HG02884 (cell line): Measurements from ENCODE around the gene UVRAG.

Source experiments
- ATAC-seq: cut with Tn5 transposase; IDR thresholded peaks from one replicate; pipeline ENCODE4 v1.9.1; 2021; ENCODE audit warnings: mild to moderate bottlenecking, moderate library complexity; ENCODE audit not compliant: unreplicated experiment

The UVRAG gene

DNA sequence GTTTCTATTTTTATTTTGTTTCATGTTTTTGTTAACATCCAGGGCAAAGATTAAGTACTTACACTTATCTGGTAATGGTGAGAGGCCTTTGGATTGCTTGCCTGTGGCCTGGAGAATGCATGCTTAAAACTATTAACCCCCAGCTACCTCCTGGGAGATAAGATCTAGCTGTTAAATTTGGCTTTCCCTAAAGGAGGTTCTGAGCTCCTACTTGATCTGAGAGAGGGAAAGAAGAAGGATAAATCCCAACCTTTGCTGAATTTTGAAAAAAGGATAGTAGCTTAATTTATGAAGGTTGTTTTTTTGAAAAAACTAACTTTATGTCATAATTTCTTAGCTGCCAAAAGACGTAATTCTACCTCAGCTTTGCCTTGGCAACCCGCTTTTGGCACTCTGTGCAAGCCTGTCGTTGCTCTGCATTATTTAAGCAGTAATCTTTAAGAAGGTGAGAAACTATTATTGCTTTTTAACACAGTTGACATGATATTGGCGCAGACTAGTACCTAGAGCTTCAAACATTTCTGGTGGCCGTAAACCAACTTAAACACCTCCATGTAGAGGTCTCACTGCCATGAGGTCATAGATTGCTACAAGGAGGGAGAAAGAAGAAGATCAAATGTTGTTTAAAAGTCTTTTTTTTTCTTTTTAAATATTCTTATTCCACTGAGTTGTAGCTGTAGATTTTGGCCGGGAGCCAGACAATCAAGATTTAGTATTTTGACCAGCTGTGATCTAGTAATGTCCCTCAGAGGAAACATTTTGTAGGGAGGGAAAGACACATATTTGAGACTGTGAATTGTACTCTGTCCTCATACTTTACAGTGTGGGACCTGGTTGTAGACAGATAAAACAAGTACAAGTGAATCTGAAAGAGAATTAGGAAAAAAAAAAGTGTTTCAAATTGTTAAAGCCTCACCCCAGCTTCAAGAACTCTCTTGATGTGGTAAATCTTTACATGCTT, 316.9 kb downstream of the UVRAG start:
- no peak for ATAC-seq

DNA sequence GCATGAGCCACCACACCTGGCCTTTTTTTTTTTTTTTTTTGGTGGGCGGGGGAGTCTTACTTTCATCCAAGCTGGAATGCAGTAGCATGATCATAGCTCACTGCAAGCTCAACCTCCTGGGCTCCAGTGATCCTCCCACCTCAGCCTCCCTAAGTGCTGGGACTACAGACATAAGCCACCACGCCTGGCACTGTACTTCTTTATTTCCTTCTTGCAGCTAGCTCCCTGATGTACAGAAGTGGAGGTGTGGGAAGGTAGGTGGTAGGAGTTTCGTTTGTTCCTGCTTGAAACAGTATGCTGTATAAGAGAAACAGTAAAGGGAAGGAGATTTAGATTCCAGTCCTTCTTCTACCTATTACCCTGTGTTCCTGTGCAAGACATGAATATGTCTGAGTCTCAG, 319.2 kb downstream of the UVRAG start:
- no peak for ATAC-seq

DNA sequence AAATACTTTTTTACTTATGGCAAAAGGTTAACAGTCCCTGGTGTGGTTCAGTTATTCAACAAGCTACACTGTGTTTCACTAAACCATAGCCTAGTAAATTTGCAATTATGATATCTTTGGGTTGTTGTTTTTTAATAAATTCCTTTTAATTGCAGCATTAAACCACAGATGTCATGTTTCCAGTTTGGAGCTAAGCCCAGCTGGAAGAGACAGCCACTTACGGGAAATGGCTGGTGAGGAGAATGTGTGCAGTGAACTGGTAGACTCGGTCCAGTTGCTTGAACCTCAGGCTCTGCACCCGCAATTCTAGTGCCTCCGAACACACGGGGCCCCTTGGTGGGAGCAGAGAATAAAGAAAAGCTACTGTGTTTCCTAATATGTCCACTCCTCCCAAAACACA, 320.5 kb downstream of the UVRAG start:
- ATAC-seq, result no peak

DNA sequence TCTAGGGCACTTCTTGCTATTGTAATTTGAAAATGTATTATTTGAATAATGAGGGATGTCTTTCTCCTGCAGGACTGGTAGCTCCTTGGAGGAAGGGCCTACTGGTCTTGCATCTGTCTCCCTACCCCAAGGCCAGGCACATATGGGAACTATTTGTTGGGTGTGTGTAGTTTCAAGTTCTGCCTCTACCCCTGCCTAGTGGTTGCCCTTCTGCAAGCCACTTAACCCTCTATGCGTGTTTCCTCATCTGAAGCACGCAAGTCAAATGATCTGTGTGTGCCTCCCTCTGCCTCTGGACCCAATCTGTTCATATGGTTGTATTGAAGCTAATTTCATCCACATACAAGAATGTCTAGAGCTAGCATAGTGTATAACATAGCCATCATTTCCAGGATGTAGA, 324.3 kb downstream of the UVRAG start:
- ATAC-seq, result no peak

DNA sequence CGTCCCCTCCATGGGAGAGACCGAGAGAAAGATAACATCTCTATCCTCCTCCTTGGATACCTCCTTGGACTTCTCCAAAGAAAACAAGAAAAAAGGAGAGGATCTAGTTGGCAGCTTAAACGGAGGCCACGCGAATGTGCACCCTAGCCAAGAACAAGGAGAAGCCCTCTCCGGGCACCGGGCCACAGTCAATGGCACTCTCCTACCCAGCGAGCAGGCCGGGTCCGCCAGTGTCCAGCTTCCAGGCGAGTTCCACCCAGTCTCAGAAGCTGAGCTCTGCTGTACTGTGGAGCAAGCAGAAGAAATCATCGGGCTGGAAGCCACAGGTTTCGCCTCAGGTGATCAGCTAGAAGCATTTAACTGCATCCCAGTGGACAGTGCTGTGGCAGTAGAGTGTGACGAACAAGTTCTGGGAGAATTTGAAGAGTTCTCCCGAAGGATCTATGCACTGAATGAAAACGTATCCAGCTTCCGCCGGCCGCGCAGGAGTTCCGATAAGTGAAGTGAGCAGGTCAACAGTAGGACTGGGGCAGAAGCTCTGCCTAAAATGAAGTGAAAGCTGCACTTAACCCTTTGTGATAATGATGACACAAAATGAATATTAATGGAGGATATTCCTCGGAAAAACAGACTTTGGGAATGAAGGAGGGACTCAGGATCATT, 326.0 kb downstream of the UVRAG start:
- ATAC-seq, result no peak

DNA sequence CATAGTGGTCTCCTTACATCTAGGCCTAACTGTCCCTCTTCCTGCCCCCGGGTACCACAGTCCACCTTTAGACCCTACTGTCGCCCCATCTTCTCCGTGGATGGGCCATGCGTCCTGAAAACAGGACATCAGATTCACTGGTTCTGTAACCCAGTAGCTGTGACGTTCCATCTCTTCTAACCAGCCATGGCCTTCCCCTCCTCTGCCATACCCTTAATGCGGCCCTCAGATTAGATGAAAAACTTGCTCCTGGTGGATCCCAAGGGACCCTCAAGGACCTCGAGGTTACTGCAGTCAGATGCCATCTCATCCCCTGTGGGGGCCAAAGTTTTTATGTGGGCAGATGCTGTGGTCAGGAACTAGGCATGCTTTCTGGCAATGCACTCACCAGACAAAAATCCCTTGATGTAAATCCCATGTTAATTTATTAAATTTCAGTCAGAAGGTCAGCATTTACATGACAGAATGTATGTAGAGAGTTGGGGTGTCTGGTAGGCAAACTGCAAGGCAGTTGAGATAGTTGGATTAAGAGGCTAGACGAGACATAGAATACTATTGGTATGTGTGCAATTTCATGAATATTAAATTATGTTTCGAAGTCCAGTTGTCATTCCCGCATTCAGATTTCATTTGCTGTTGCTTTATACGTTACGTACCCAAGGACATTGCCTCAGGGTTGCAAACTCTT, 327.0 kb downstream of the UVRAG start:
- no peak for ATAC-seq

DNA sequence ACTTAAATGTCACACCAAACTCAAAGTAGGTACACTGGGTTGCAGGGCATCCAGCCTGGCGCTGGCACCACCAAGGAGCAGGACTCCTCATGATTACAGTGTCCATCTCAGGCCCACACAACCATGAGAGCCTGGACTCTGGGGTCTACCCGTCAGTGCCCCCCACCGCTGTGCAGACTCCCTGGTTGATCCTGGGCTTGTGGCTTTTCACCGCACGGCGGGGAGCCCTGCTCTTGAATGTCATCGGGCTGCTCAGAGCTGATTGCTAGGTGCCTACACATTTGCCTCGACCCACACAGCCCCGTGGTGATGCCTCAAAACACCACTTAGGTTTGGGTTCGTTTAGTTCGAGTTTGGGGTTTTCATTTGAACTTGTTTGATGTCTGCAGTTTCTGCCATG, 328.3 kb downstream of the UVRAG start:
- ATAC-seq, result no peak

DNA sequence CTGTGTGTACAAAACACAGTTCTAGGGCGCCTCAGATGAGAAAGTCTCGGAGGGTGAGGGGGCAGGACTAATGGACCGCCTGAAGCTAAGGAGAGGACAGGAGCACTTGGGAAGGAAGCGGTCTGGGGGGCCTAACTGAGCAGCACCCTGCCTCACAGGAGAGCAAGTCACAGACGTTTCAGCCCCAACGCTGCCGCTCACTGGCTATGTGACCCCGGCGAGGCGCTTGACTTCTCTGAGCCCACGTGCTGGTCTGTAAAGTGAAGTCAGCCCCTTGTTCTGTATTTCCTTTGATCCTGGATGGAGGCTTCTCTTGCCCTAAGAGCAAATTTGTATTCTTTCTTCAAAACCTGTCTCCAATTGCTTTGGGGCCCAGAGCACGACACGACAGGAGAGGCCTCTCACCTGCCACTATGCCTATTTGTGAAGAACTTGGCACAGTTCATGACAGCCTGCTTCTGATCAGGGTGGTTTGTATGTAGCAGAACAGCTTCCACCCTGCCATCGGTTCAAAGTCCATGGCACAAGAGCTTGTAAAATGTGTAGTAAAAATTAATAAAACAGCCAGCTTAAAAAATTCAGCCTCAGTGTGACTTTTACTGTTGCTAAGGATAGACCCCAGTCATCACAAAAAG, 332.2 kb downstream of the UVRAG start:
- no peak for ATAC-seq

DNA sequence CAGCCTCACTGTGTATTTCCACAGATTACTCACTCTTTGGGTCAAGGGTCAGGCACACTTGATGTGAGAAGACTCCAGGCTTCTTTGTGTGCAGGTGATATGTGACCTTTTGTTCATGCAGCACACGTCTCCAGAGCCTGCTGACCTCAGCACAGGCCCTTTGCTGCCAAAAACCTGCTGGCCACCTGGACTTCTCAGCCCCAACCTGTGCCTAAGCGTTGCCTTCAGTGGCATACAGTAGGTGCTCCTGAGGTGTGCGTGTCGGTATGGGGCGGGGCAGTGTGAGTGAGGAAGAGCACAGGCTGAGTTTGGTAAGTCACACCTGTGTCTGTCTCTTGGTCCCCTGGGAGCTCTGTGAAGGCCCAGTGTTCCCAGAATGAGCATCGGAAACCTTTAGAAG, 333.2 kb downstream of the UVRAG start:
- no peak for ATAC-seq

DNA sequence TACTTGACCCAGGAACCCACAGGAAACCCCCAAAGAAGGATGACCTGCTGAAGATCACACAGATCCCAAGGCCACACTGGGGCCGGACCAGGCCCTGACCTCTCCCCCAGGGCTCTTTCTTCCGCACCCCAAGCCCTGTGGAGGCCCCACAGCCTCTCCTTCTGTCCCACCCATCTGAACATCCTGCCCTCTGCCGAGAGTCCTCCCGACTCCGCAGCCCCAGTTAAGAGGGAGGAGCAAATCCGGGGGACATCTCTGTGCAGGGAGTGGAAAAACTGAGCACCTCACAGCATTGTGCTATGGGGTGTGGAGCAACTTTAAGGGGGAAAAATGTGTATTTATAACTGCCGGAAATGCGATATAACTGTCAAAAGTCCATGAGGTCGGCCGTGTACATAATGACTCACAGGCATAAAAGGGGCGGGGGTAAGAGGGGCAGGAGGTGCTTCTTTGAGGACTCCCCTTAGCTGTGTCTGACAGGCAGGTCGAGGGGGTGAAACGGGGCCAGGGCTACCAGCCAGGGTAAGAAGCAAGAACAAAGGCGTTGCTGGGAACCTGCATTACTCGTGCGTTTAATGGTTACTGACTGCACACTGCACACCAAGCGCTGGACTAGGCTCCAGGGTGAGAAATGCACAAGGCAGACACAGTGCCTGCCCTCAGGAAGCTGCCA, 334.1 kb downstream of the UVRAG start:
- no peak for ATAC-seq

DNA sequence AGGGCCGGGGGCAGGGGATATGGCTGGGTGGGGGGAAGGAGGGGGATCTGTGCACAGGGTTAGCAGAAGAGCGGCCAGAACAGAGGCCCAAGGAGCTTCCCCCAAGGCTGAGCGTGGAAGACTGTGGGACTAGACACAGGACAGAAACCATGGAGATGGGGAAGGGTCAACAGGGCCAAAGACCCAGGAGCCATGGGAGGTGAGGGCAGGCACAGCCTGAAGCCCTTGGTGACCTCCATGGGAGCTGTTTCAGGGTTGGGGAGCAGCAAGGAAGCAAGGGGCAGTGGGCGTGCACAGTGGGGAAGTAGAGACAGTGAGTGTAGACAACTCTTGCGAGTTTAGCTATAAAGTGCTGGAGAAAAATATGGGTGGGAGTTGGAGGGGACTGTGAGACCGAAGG, 334.7 kb downstream of the UVRAG start:
- ATAC-seq, result no peak

DNA sequence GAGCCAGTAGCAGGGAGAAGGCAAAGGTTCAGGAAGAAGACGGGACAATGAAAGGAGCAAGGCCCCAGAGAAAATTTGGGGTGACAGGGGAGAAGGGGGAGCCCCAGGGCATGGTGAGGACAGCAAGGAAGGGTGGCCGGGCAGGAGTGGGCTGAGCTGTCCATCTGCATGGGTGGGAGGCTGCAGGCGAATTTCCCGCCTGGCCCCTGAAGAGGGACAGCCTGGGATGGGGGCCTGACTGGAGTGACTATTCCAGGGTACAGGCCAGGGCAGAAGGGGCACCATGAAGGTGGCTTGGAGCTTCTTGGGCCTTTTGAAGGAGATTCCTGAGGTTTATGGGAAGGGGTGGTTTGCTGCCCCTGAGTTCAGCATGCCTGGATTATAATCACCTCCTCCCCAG, 335.1 kb downstream of the UVRAG start:
- ATAC-seq, result no peak

DNA sequence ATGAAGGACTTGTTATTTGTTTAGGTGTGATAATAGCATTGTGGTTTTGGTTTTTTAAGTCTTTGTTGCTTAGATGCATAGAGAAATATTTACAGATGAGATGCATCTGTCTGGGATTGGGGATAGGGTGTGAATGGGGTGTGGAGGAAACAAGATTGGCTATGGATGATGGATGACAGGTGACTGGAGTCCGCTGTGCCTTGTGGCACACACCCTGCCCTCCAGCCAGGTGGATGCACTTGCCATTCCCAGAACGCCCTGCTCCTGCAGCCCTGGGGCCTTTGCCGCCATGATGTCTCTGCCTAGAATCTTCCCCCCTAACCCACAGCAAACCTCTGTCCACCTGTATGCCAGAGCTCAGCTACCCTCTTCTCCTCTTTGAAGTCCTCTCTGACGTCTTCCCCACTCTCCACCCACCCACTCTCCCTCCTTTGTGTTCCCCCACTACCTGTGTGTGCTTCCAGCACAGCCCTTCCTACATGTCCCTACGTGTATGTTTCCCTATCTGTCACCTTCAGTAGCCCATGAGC, 336.6 kb downstream of the UVRAG start:
- ATAC-seq, result no peak

DNA sequence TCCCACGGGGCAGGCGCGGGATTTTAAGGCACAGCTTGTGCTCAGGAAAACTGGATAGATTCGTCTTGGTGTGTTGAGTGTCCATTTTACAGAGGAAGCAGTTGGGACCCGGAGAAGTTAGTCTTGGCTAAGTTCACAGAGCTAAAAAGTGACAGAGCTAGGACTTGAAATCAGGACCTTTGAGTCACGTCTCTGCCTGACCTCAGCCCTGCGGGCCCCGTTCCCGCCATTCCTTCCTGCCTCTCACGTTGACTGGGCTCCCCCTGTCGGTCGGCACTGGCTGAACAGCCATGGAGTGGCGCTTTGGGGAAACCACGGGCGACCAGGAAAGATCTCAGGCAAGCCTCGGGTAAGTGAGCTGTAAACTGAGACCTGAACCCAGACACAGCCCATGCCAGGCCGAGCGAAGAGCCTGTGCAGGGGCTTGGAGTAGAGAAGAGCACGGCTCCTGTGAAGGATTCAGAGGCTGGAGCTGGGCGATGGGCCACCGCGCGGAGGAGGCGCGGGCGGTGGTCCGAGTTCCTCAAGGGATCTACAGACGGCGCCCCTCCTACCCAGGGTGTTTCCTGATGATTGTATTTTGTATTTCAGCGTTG, 337.2 kb downstream of the UVRAG start:
- peak; percentile 59 for ATAC-seq

DNA sequence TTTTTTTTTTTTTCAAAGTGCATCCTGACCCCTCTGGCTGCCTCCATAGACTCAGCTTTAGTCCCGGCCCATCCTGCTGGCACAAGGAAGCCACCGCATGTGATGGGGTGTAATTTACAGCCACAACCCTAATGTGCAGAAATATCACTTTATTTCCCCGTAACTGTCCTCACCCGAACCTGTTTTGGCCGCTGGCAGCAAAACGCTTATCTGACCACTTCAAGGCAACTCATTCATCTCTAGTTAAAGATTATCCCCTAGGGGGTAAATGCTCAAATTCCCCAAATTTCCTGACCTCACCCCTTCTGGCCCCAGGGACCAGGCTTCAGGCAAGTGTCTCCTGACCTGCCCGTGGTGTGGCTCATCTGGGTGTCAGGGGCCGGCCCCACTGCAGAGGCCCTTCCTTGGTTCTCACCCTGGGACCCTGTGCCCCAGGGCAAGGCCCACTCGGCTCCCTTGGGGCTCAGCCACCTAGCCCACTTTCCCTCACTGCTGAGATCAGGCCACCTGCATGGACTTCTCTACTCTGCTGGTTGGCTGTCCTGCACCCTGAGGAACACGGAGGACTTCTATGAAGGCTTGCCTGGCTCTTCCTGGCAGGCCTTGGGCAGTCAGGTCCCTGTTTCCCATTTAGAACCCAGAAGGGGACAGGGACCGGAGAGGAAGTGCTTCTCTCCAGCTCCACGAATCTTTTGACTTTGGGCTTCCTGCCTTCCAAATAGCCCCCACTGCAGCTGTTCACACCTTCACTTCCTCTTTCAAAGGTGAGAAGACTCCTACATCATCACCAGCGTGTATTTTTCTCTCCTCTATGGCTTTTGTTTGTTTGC, 337.9 kb downstream of the UVRAG start:
- ATAC-seq, result no peak

DNA sequence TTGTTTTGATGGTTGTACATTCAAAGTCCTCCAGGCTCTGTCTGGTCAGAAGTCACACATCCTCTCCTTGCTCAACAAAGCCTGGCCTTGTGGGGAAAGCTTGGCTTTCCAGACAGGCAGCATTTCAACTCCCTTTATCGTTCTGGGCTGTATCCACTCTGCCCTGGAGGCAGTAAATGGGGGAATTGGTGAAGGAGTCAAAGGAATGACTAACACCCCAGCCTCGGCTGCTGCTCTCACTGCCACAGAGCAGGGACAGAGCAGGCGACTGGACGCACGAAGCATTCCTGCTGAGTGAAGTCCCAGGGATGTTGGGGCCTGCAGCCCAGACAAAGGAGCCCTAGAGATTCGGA, 338.5 kb downstream of the UVRAG start:
- ATAC-seq, result no peak

DNA sequence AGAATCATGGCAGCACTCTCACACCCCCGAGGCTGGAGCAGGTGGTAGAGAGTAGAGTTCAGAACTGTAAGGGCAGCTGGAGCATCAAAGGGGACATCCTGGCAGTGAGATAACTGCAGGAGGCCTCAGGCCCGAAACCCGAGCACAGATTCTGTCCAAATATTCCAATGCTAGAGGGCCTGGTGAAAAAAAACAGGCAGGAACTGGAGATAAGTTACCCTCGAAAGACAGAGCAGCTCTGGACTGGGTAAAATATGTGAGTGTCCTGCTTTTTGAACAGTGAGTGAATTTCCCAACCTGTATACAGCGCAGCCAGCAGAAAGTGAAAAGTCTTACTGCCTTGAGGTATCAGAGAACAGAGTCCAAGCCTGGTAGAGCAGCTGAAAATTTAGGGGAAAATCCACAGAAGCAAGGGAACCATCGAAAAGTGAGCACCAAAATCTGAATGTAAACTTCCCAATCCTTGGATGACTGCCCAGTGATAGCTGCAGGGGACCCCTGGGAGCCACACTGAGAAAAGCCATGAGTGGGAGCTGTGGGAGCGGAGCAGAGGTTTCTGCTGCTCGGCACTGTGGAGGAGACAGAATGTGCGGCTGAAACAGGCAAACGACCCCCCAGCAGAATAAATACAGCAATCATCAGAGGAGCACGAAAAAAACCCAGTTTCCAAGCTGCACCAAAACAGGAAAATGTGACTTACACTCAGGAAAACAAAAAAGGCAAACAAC, 340.7 kb downstream of the UVRAG start:
- no peak for ATAC-seq

DNA sequence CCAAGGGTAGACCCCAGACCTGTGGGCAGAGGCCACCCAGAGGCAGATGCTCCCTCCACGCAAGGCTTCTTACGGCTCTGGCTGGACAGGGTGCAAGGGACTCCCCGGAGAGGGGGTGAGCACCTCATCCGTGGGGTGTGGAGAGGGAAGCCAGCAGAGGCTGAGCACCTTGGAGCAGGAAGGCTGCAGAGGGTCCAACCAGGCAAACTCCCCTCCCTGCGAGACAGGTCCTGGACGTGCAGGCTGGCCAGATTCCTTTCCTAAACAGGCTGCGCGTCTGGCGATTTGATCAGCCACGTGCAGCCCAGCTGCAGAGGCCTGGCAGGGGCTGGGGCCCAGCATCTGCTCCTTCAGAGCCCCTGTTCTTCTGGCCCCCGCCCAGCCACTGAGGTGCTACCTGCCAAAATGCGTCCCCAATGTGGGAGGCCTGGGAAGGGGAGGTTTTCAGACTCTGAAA, 342.0 kb downstream of the UVRAG start:
- no peak for ATAC-seq

DNA sequence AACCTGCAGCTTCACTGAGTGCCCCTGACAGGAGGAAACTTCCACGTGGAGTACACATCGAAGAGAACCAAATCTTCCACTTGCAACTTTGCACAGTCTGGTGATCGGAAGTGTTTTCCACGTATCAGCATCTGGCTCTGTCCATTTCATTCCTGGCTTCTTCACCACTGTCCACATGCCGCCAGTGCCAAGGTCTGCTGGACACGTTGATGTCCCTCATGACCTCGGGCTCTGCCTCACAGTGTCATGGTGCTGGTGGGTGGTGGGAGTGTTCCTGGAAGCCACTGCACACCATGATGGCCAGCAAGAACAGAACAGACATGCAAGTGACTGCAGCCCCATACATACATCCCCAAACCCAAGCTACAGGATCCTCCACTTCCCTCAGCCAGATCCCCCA, 342.9 kb downstream of the UVRAG start:
- ATAC-seq, result no peak
